Adrenal gland (tissue), 12 donors: ENCODE results near the gene CPT1B. TPM values are rescaled to one million over a fixed set of nuclear protein-coding genes. Genes with fewer than 3 reads are reported as not detected.

Experiments used
- DNase-seq, 7 donors: peaks; one replicate each; pipeline ENCODE4 v3.0.0-alpha.2; 2019 to 2020
- H3K27ac ChIP-seq, 5 donors: fragments of 200-600 bp; sonication (generic) in 4 of 5; 1 replicate in 3 of 5; 2 replicates in 2 of 5; pipeline versions ENCODE4 v1.5.1 to v1.8.0; 2016 to 2020; ENCODE audit warnings: mild to moderate bottlenecking in 1 of 5
- H3K27me3 ChIP-seq: fragments of 200-600 bp; 2 replicates; pipeline ENCODE4 v1.8.0; 2021
- H3K36me3 ChIP-seq, 2 donors: fragments of 200-600 bp; replicated peaks in 1 of 2; 1 replicate in 1 of 2; 2 replicates in 1 of 2; pipeline versions ENCODE4 v1.5.1 to v1.8.0; 2018 to 2022
- H3K4me1 ChIP-seq, 2 donors: fragments of 200-600 bp; replicated peaks in 1 of 2; 1 replicate in 1 of 2; 2 replicates in 1 of 2; pipeline versions ENCODE4 v1.5.1 to v1.8.0; 2018 to 2021
- H3K4me3 ChIP-seq, 4 donors: fragments of 200-600 bp; sonication (generic) in 3 of 4; one replicate each; pipeline ENCODE4 v1.5.1; 2016 to 2018
- H3K9me3 ChIP-seq, 3 donors: fragments of 200-600 bp; sonication (generic) in 1 of 3; replicated peaks in 1 of 3; 1 replicate in 2 of 3; 2 replicates in 1 of 3; pipeline versions ENCODE4 v1.5.1 to v1.8.0; 2016 to 2021
- CTCF ChIP-seq, 6 experiments: fragments of 450-650 bp in 4 of 6; fragments of 200-600 bp in 2 of 6; sonication (generic) in 1 of 6; IDR thresholded peaks; 1 replicate in 5 of 6; 2 replicates in 1 of 6; pipeline versions ENCODE4 v1.5.1 to v1.8.0; 2016 to 2021; ENCODE audit warnings: antibody characterized with exemption in 6 of 6, mild to moderate bottlenecking in 2 of 6, moderate library complexity in 1 of 6
- POLR2A ChIP-seq, 2 donors: fragments of 450-650 bp; IDR thresholded peaks; one replicate each; pipeline ENCODE4 v1.6.1; 2017; ENCODE audit warnings: antibody characterized with exemption in 2 of 2, mild to moderate bottlenecking in 2 of 2, moderate library complexity in 1 of 2
- WGBS, 4 donors: extraction: QIAGEN DNeasy Blood & Tissue Kit in 2 of 4; methylation state at CpG; one replicate each; pipeline versions ENCODE4 v1.1.5 to v1.1.7; 2013 to 2017; 5-methylcytosine and 5-hydroxymethylcytosine counted together
- intact Hi-C, 2 donors: fragments of 100-400 bp; cut with DNase I; formaldehyde crosslinking; loops; one replicate each; pipeline versions ENCODE4 v1.14.1 to v1.15.0; 2022 to 2023
- polyA plus RNA-seq, 3 donors: library from polyadenylated mRNA; stranded (reverse); fragments of 200-250 nt in 2 of 3; fragments of 350-450 nt in 1 of 3; fragmentation: Illumina TruSeq in 1 of 3; extraction: RNeasy Lipid Tissue Mini Kit (QIAGEN cat#74804) in 1 of 3; gene quantifications; one replicate each; pipeline ENCODE4 v1.2.3, GENCODE V29; 2013 to 2014
- total RNA-seq, 9 donors: library from RNA; depleted of rRNA in 4 of 9; stranded (reverse); fragments of >200 nt in 4 of 9; fragments of 120-200 nt in 1 of 9; fragmentation: NEBNext Ultra II Directional in 1 of 9; extraction: Animal tissue kit (Norgen Biotek cat#: 25700) in 1 of 9; gene quantifications; one replicate each; pipeline versions ENCODE4 v1.1.0 to v1.2.4, GENCODE V29; 2013 to 2023
- donor health status: healthy with polysubstance abuse.
- donor health status: Bipolar disorder and iron deficiency.
- donor health status: DM: yes; HTN: yes; CAD: no.
- donor health status: DM: no; HTN: no; CAD: no.
- donor health status: DM: no; HTN: no; CAD: no.
- donor health status: DM: yes; HTN: yes; CAD: no.

CPT1B gene
- total and polyA plus RNA-seq, 12 donors: 6.2 to 76.1 (median 16.5) TPM

GRCh38 chr22:50576070-50576469, 2.2 kb downstream of the CPT1B start:
- intact Hi-C loops: no loop called here
- no peaks in the 10 kb centered on the region for H3K9me3 ChIP-seq
- H3K27me3 ChIP-seq: no peaks in the 10 kb centered on the region
- 70 to 83% (median 78%) methylated on average over 4 to 5 of the region's 5 CpGs for WGBS, 4 donors
- DNase-seq: peak in 1 of 7 donors; percentile 28
- peaks cover 12 to 19% of the 10 kb centered on the region in 2 donors for H3K4me1 ChIP-seq
- TF ChIP-seq POLR2A (IDR thresholded peaks at IDR 0.05) (no peak), CTCF (IDR thresholded peaks at IDR 0.05) (peak in 4 of 6 experiments; percentile 15 to 30 (median 20))
- H3K36me3 ChIP-seq: peaks cover 0 to 2% of the 10 kb centered on the region in 2 donors
- no peak overlapping the region for H3K27ac ChIP-seq
- H3K4me3 ChIP-seq: no peak overlapping the region

- no peak overlapping the region for H3K4me3 ChIP-seq
- WGBS, 4 donors: 83 to 100% (median 89%) methylated on average over 3 to 8 of the region's 8 CpGs
- peaks cover 0 to 8% of the 10 kb centered on the region in 2 donors for H3K36me3 ChIP-seq
- no peak overlapping the region for H3K27ac ChIP-seq
- DNase-seq: no peak
- peaks cover 12 to 16% of the 10 kb centered on the region in 2 donors for H3K4me1 ChIP-seq
- H3K9me3 ChIP-seq: no peaks in the 10 kb centered on the region
- TF ChIP-seq CTCF (IDR thresholded peaks at IDR 0.05) (no peak), POLR2A (IDR thresholded peaks at IDR 0.05) (no peak)
- no peaks in the 10 kb centered on the region for H3K27me3 ChIP-seq
- intact Hi-C loops: no loop called here
These were observed 2.7 kb downstream of the CPT1B start for GRCh38 chr22:50575426-50575941.

- 90 to 97% (median 93%) methylated on average over 11 of the region's 11 CpGs for WGBS, 4 donors
- H3K9me3 ChIP-seq: no peaks in the 10 kb centered on the region
- TF ChIP-seq CTCF (IDR thresholded peaks at IDR 0.05) (no peak), POLR2A (IDR thresholded peaks at IDR 0.05) (no peak)
- H3K4me1 ChIP-seq: peaks cover 12 to 15% of the 10 kb centered on the region in 2 donors
- H3K27me3 ChIP-seq: no peaks in the 10 kb centered on the region
- intact Hi-C loops: no loop called here
- peaks cover 0 to 11% of the 10 kb centered on the region in 2 donors for H3K36me3 ChIP-seq
- no peak overlapping the region for H3K4me3 ChIP-seq
- no peak for DNase-seq
- H3K27ac ChIP-seq: no peak overlapping the region
These were observed 3.9 kb downstream of the CPT1B start for GRCh38 chr22:50574383-50574755.

GRCh38 chr22:50573491-50574382, 4.5 kb downstream of the CPT1B start:
- Histone ChIP-seq H3K27ac (no peak overlapping the region), H3K9me3 (no peaks in the 10 kb centered on the region), H3K27me3 (no peaks in the 10 kb centered on the region), H3K4me1 (peaks cover 8% of the 10 kb centered on the region in 2 donors), H3K4me3 (no peak overlapping the region), H3K36me3 (peaks cover 0 to 11% of the 10 kb centered on the region in 2 donors)
- WGBS, 4 donors: 85 to 94% (median 87%) methylated on average over 15 to 26 of the region's 26 CpGs
- intact Hi-C loops: no loop called here
- no peak for DNase-seq
- TF ChIP-seq CTCF (IDR thresholded peaks at IDR 0.05): no peak
- no peak for TF ChIP-seq POLR2A (IDR thresholded peaks at IDR 0.05)
